GM18511 (cell line): Measurements from ENCODE around the gene WNT7A.
"Not testable (repeated sequence)": the region's sequence is repeated elsewhere in the genome, so short reads cannot be mapped to it uniquely, and the experiment has no call there.

Source experiments
- ATAC-seq: cut with Tn5 transposase; IDR thresholded peaks from one replicate; pipeline ENCODE4 v1.9.1; 2021; ENCODE audit warnings: mild to moderate bottlenecking, moderate library complexity; ENCODE audit not compliant: unreplicated experiment

The WNT7A gene

DNA sequence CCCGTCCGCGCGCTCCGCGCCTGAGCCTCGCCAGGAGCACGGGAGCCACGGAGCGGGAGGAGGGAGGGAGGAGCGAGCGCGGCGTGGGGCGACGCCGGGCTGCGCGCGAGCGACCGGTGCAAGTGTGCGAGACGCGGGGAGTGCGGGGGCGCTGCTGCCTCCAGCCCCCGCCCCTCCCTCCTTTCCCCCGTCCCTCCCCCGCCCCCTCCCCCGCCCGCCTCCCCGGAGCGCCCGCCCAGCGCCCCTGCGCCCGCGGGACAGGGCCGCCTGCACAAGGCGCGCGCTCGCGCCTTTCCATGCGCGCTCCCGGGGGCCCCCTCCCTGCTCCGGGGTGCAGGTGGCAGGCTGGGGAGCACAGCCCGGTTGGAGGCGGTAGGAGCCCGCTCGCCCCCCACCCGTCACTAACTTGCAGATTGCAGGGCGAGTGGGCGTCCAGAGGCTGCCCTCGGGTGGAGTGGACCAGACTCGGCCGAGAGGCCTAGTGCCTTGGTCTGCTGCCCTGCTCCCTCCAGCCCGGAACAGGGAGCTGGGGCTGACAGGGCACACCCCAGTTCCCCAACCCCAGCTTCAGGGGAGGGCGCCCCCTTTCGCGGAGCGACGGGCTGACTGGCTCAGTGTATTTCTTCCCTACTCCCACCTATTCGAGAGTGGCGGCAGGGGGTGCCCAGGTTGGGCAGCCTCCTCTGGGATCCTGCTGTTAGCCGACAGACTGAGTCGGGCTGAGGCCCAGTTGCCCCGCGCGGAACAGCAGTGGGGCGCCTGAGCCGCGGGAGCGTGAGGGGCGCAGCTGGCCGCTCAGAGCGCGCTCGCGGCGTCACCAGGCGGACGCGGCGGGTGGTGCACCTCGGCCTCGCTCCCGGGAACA lies at the start of gene WNT7A:
WNT7A (minus strand) TSS at position 126 of the 865 bp plus-strand sequence. CDS start 255 bp downstream, outside the sequence.
- no peak for ATAC-seq

GRCh38 chr3:13928741-13929140 lies 48.9 kb upstream of the WNT7A start:
- not testable (repeated sequence) for ATAC-seq

GRCh38 chr3:13927295-13927694 lies 47.4 kb upstream of the WNT7A start:
- ATAC-seq: no peak

- no peak for ATAC-seq
Measured at GRCh38 chr3:13916375-13916774, 36.5 kb upstream of the WNT7A start.

- no peak for ATAC-seq
Measured at GRCh38 chr3:13902648-13903238, 22.9 kb upstream of the WNT7A start.

DNA sequence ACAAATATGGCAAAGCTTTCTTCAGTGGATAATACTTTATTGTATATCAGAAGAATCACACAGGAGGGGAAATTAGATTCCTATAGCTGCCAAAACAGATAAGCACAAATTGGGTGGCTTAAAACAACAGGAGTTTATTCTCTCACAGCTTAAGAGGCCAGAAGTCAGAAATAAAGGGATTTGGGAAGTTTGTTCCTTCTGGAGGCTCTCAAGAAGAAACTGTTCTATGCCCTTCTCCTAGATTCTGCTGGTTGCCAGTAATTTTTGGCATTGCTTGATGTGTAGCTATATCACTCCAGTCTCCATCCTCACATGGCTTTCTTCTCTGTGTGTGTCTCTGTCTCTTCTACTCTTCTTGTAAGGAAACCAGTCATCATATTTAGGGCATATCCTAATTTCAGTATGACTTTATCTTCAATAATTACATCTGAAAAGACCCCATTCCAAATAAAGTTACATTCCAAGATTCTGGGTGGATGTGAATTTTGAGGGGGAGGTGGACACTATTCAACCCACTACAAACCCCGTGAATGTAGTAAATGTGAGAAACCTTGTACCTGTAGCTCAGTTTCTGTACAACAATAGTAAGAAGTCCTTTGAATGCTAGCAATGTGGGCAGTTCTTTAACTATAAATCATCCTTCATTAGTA lies 22.2 kb upstream of the WNT7A start:
- ATAC-seq: no peak

DNA sequence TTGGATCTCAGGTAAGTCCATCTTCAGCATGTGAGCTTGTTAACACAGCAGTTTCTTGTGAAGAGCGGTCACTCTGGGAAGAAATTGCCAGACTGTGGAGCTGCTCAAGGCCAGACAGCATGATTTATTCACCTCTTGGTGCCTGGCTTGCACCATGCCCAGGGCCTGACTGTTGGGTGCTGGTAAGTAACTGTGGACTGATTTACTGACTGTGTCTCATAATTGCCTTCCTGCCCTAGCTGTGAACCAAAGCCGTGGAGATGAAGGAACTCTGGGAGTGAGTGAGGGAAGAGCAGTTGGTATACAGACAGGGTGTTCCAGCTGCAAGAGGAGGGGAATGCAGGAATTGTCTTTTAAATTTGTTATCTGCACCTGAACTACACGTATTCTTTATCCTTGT lies 18.5 kb upstream of the WNT7A start:
- ATAC-seq: no peak

GRCh38 chr3:13896473-13897154 lies 16.7 kb upstream of the WNT7A start:
- ATAC-seq: no peak

- ATAC-seq: peak; percentile 97
Measured at GRCh38 chr3:13895155-13896105, 15.6 kb upstream of the WNT7A start.

DNA sequence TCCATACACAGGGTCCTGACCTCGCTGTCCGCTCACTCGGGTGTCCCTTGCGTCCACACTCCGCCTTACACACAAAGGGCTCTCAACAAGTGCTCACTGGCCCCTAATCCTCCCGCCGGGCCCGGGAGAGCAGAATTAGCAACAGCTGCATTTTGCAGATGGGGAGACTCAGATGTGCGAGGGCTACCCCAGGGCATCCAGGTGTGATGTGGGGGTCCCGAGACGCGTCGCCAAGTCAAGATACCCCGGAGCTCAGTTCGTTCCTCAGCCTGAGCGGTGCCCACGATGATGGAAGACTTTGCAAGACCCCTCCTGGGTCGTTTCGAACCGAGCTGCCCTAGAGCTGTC lies 14.9 kb upstream of the WNT7A start:
- no peak for ATAC-seq

DNA sequence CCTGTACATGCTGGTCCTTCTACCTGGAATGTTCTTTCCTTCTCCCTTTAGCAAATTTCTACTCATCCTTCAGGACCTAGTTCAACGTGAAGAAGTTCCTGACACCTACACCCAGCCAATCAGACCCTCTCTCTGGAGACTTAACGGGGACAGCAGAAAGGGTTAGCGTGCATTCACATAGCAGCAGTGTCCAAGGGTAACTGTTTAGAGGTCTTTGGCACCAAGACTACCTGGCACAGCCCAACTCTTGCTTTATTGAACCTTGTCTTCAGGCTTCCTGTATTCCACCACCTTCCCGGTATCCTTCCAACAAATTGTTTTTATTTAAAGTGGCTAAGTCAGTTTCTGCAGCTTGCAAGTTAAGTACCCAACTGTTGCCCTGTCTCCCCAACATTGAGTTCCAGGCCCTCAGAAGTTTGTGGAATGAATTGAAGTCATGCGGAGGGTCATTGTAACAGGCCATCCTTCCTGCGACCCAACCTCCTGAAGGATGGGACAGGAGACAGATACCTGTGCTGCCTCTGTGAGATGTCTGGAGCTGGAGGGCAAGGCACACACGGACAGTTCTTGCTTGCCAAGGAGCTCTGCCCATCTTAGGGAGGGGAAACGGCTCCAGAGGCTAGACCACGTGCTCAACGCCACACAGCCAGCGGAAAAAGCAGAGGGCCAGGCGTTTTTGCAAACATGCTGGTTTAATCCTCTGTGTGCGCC lies 14.4 kb upstream of the WNT7A start:
- no peak for ATAC-seq

- ATAC-seq: no peak
Measured at GRCh38 chr3:13892304-13892703, 12.4 kb upstream of the WNT7A start.

- no peak for ATAC-seq
Measured at GRCh38 chr3:13891492-13892073, 11.7 kb upstream of the WNT7A start.

- no peak for ATAC-seq
Measured at GRCh38 chr3:13891017-13891392, 11.1 kb upstream of the WNT7A start.

GRCh38 chr3:13890377-13891016 lies 10.6 kb upstream of the WNT7A start:
- ATAC-seq: no peak

DNA sequence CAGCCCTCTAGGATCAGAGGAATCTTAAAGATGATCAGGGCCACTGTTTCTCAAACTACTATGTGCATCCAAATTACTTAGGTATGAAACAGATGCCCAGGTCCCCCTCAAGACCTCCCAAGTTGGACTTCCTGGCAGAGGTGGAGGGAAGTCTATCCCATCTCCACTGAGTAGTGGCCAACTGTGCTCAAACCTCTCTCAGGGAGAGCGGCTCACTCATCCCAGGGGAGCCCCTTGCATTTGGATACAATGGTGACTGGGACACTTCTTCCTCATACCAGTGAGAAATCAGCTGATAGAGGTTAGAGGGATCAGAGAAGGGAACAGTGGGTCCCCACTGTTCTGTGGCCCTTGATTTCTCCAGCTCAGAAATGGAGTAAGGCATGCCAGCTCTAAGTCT lies 8.7 kb upstream of the WNT7A start:
- ATAC-seq: no peak

GRCh38 chr3:13887495-13888300 lies 7.8 kb upstream of the WNT7A start:
- ATAC-seq: no peak

- no peak for ATAC-seq
Measured at GRCh38 chr3:13886593-13887129, 6.8 kb upstream of the WNT7A start.
